ENCODE measurements around the gene MINPP1. TPM values are rescaled to one million over a fixed set of nuclear protein-coding genes. Genes with fewer than 3 reads are reported as not detected.

MINPP1 gene
- polyA plus RNA-seq, 1 experiment = 24.6 TPM

DNA sequence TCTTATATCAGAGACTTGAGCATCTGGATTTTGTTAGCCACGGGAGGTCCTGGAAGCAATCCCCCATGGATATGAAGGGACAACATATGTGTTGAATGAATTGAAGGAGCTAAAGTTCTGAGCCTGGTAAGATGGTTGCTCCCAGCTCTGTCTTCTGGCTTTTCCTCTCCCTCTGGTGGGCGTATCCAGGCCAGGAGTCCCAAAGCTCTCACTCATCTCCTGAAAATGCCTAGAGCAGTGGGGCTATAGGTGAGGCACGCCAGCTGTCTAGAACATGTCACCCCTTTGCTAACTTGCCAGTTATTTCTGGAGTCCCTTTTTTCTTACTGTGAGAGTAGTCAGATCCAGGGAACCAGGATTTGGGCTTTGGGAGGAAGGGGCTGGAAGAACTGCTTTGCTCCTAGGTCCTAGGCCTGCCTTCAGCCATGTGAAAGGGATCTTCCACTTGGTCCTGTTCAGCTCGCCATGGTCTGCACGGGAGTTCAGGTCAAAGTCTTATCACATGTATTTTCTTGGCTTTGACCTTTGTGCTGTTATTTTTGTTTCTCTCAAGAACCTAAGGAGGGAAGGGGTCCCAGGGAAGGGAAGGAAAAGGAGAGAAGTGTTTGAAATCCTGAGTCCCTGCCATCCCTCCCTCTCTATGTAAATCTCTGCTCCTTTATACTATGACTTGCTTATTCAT, 73.6 kb downstream of the MINPP1 start:
- CTCF ChIA-PET = interaction anchor here (1.6 kb wide), 1 partner anchor 15 kb away, joined by 7 read pairs; no protein-coding TSS in a partner anchor

GRCh38 chr10:87578842-87579401, 74.2 kb downstream of the MINPP1 start:
- no peak for TF ChIP-seq CTCF (IDR thresholded peaks at IDR 0.05; ENCODE audit: low read depth, low read length)
- Histone ChIP-seq H3K4me3 (ENCODE audit: low read depth, low read length) (no peak overlapping the region), H3K9me3 (ENCODE audit: control insufficient read depth, insufficient read depth, low read length) (no peaks in the 10 kb centered on the region), H3K27me3 (ENCODE audit: control insufficient read depth, insufficient read depth, low read length) (no peaks in the 10 kb centered on the region), H3K27ac (ENCODE audit: low read depth, low read length) (no peak overlapping the region)
- ChIA-PET CTCF (interaction anchor here (1.6 kb wide), 1 partner anchor 15 kb away, joined by 7 read pairs; no protein-coding TSS in a partner anchor), POLR2A (no interaction called here)
- no peak for DNase-seq (ENCODE audit: low read depth, low spot score)

More for the DNA sequence above, 73.6 kb downstream of the MINPP1 start:
- POLR2A ChIA-PET = no interaction called here
- no peak for TF ChIP-seq CTCF (IDR thresholded peaks at IDR 0.05; ENCODE audit: low read depth, low read length)
- Histone ChIP-seq H3K27ac (ENCODE audit: low read depth, low read length) (no peak overlapping the region), H3K9me3 (ENCODE audit: control insufficient read depth, insufficient read depth, low read length) (no peaks in the 10 kb centered on the region), H3K27me3 (ENCODE audit: control insufficient read depth, insufficient read depth, low read length) (no peaks in the 10 kb centered on the region), H3K4me3 (ENCODE audit: low read depth, low read length) (no peak overlapping the region)
- no peak for DNase-seq (ENCODE audit: low read depth, low spot score)

- no peaks in the 10 kb centered on the region for H3K27me3 ChIP-seq (ENCODE audit: control insufficient read depth, insufficient read depth, low read length)
- CTCF ChIA-PET = interaction anchor here (1.6 kb wide), 1 partner anchor 14 kb away, joined by 7 read pairs; no protein-coding TSS in a partner anchor
- POLR2A ChIA-PET = no interaction called here
- H3K4me3 ChIP-seq (ENCODE audit: low read depth, low read length) = no peak overlapping the region
- DNase-seq (ENCODE audit: low read depth, low spot score) = no peak
- TF ChIP-seq CTCF (IDR thresholded peaks at IDR 0.05; ENCODE audit: low read depth, low read length) = no peak
- no peaks in the 10 kb centered on the region for H3K9me3 ChIP-seq (ENCODE audit: control insufficient read depth, insufficient read depth, low read length)
- no peak overlapping the region for H3K27ac ChIP-seq (ENCODE audit: low read depth, low read length)
Measured at GRCh38 chr10:87579563-87579962, 74.9 kb downstream of the MINPP1 start.

GRCh38 chr10:87580016-87580415, 75.3 kb downstream of the MINPP1 start:
- ChIA-PET CTCF (interaction anchor here (1.6 kb wide), 1 partner anchor 13 kb away, joined by 7 read pairs; no protein-coding TSS in a partner anchor), POLR2A (no interaction called here)
- no peak overlapping the region for H3K27ac ChIP-seq (ENCODE audit: low read depth, low read length)
- H3K9me3 ChIP-seq (ENCODE audit: control insufficient read depth, insufficient read depth, low read length) = no peaks in the 10 kb centered on the region
- H3K4me3 ChIP-seq (ENCODE audit: low read depth, low read length) = no peak overlapping the region
- TF ChIP-seq CTCF (IDR thresholded peaks at IDR 0.05; ENCODE audit: low read depth, low read length) = no peak
- no peak for DNase-seq (ENCODE audit: low read depth, low spot score)
- H3K27me3 ChIP-seq (ENCODE audit: control insufficient read depth, insufficient read depth, low read length) = no peaks in the 10 kb centered on the region
